ENCODE data around the gene PDS5B. TPM values are rescaled to one million over a fixed set of nuclear protein-coding genes. Genes with fewer than 3 reads are reported as not detected.

PDS5B gene
- total and polyA plus RNA-seq, 2 experiments from 2014 or later, result 16.6 to 34.0 TPM

DNA sequence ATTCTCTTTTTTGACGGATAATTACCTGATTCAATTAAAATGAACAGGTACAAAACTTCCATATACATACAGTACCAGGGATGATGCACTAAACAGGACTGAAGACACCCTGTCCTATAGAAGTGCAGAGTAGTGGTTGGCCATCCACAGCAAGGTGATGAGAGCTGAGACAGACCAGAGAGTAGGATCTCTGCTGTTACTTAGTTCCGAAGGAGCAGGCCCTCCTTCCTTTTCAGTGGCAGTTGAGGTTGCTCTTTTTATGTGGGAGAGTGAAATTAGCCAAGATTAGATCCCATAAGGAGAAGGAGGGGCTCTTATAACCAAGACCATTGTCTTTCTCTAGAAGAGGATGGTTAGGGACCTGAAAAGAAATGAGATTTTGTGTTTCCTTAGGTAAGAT, 4.0 kb downstream of the PDS5B start:
- no peak for DNase-seq (ENCODE audit: low spot score)
- H3K79me2 ChIP-seq, result peaks cover 78% of the 10 kb centered on the region
- no peaks in the 10 kb centered on the region for H3K36me3 ChIP-seq (replicated peaks; ENCODE audit: insufficient read depth, low read depth)
- H3K9me3 ChIP-seq (ENCODE audit: low read depth), result no peaks in the 10 kb centered on the region
- H3K4me2 ChIP-seq, result peak overlapping the region; percentile 81
- no peaks in the 10 kb centered on the region for H3K27me3 ChIP-seq
- H3K27ac ChIP-seq, result no peak overlapping the region
- no peaks in the 10 kb centered on the region for H3K9me2 ChIP-seq (replicated peaks; ENCODE audit: insufficient read depth)
- 77% methylated on average over 2 of the region's 2 CpGs for WGBS (ENCODE audit: low lambda C conversion rate, missing lambda C conversion rate)
- no peak for TF ChIP-seq EZH2 (IDR thresholded peaks at IDR 0.05; ENCODE audit: borderline replicate concordance)
- no peak for TF ChIP-seq EZH2phosphoT487 (IDR thresholded peaks at IDR 0.05; ENCODE audit: low read depth, severe bottlenecking, unreplicated experiment)
- TF ChIP-seq, protein P1, sequence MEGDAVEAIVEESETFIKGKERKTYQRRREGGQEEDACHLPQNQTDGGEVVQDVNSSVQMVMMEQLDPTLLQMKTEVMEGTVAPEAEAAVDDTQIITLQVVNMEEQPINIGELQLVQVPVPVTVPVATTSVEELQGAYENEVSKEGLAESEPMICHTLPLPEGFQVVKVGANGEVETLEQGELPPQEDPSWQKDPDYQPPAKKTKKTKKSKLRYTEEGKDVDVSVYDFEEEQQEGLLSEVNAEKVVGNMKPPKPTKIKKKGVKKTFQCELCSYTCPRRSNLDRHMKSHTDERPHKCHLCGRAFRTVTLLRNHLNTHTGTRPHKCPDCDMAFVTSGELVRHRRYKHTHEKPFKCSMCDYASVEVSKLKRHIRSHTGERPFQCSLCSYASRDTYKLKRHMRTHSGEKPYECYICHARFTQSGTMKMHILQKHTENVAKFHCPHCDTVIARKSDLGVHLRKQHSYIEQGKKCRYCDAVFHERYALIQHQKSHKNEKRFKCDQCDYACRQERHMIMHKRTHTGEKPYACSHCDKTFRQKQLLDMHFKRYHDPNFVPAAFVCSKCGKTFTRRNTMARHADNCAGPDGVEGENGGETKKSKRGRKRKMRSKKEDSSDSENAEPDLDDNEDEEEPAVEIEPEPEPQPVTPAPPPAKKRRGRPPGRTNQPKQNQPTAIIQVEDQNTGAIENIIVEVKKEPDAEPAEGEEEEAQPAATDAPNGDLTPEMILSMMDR (IDR thresholded peaks at IDR 0.05; ENCODE audit: poor library complexity), result no peak
- peaks cover 11% of the 10 kb centered on the region for H3K4me1 ChIP-seq (ENCODE audit: insufficient read depth)
- peaks cover 50% of the 10 kb centered on the region for H4K20me1 ChIP-seq (ENCODE audit: insufficient read depth, poor library complexity, severe bottlenecking)
- H2AFZ ChIP-seq, result no peak overlapping the region
- H3K4me3 ChIP-seq, result no peak overlapping the region

DNA sequence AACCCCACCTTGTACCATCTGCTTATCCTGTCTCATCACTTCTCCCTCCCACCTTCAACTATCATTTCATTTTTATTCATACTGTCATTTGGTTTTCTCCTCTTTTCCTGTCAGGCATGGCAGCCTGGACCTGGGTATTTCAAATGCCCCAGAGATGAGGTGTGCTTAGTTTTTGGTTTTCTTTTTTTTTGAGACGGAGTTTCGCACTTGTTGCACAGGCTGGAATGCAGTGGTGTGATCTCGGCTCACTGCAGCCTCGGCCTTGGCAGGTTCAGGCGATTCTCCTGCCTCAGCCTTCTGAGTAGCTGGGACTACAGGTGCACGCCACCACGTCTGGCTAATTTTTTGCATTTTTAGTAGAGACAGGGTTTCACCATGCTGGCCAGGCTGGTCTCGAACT, 5.8 kb downstream of the PDS5B start:
- Histone ChIP-seq H4K20me1 (ENCODE audit: insufficient read depth, poor library complexity, severe bottlenecking) (peaks cover 53% of the 10 kb centered on the region), H3K4me1 (ENCODE audit: insufficient read depth) (peaks cover 11% of the 10 kb centered on the region), H3K27ac (no peak overlapping the region), H3K79me2 (peaks cover 96% of the 10 kb centered on the region), H2AFZ (no peak overlapping the region), H3K36me3 (replicated peaks; ENCODE audit: insufficient read depth, low read depth) (no peaks in the 10 kb centered on the region), H3K27me3 (no peaks in the 10 kb centered on the region), H3K9me3 (ENCODE audit: low read depth) (no peaks in the 10 kb centered on the region), H3K4me3 (no peak overlapping the region), H3K4me2 (no peak overlapping the region), H3K9me2 (replicated peaks; ENCODE audit: insufficient read depth) (no peaks in the 10 kb centered on the region)
- 100% methylated on average over 8 of the region's 8 CpGs for WGBS (ENCODE audit: low lambda C conversion rate, missing lambda C conversion rate)
- DNase-seq (ENCODE audit: low spot score), result no peak
- TF ChIP-seq, protein P1 (IDR thresholded peaks at IDR 0.05; ENCODE audit: poor library complexity), result no peak
- TF ChIP-seq EZH2 (IDR thresholded peaks at IDR 0.05; ENCODE audit: borderline replicate concordance) (no peak), EZH2phosphoT487 (IDR thresholded peaks at IDR 0.05; ENCODE audit: low read depth, severe bottlenecking, unreplicated experiment) (no peak)

DNA sequence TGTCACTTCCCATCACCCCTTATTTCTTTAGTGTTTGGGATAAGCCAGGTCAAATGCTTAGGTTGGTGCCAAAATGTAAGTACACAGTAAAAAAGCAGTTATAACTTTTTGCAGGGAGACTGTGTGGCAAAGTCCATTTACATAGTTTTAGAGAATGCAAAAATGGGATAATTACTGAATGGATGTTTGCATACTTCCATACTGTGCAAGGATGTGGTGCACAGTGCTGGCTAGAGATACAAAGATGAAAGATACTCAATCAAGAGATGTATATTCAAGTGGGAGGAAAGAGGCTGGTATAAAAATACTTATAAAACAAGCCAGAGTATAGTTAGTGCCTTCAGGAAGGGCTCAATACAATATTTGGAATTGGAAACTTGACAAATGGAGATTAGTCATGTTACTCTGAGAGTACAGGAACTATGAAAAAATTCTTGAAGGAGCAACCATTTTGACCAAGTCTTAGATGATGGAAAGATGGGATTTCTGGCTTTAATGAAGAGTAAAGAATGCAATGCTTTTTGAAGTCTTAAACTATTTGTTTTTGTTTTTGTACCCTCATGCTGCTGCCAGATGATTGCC, 8.0 kb downstream of the PDS5B start:
- H4K20me1 ChIP-seq (ENCODE audit: insufficient read depth, poor library complexity, severe bottlenecking), result peaks cover 35% of the 10 kb centered on the region
- TF ChIP-seq EZH2 (IDR thresholded peaks at IDR 0.05; ENCODE audit: borderline replicate concordance), result no peak
- TF ChIP-seq, protein P1 (IDR thresholded peaks at IDR 0.05; ENCODE audit: poor library complexity), result no peak
- TF ChIP-seq EZH2phosphoT487 (IDR thresholded peaks at IDR 0.05; ENCODE audit: low read depth, severe bottlenecking, unreplicated experiment), result no peak
- no peaks in the 10 kb centered on the region for H3K9me2 ChIP-seq (replicated peaks; ENCODE audit: insufficient read depth)
- H3K4me3 ChIP-seq, result no peak overlapping the region
- H3K27me3 ChIP-seq, result no peaks in the 10 kb centered on the region
- no peaks in the 10 kb centered on the region for H3K36me3 ChIP-seq (replicated peaks; ENCODE audit: insufficient read depth, low read depth)
- H2AFZ ChIP-seq, result no peak overlapping the region
- peaks cover 4% of the 10 kb centered on the region for H3K4me1 ChIP-seq (ENCODE audit: insufficient read depth)
- peaks cover 6% of the 10 kb centered on the region for H3K9me3 ChIP-seq (ENCODE audit: low read depth)
- H3K4me2 ChIP-seq, result no peak overlapping the region
- peaks cover 100% of the 10 kb centered on the region for H3K79me2 ChIP-seq
- DNase-seq (ENCODE audit: low spot score), result no peak
- no peak overlapping the region for H3K27ac ChIP-seq
